GM19324 (cell line): ENCODE data around the gene CCNB1IP1.
"Not testable (repeated sequence)": the region's sequence is repeated elsewhere in the genome, so short reads cannot be mapped to it uniquely, and the experiment has no call there.

Experiments
- ATAC-seq: cut with Tn5 transposase; IDR thresholded peaks from one replicate; pipeline ENCODE4 v1.9.1; 2021; ENCODE audit warnings: mild to moderate bottlenecking, moderate library complexity; ENCODE audit not compliant: unreplicated experiment, low FRiP score

Gene CCNB1IP1, protein sequence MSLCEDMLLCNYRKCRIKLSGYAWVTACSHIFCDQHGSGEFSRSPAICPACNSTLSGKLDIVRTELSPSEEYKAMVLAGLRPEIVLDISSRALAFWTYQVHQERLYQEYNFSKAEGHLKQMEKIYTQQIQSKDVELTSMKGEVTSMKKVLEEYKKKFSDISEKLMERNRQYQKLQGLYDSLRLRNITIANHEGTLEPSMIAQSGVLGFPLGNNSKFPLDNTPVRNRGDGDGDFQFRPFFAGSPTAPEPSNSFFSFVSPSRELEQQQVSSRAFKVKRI

DNA sequence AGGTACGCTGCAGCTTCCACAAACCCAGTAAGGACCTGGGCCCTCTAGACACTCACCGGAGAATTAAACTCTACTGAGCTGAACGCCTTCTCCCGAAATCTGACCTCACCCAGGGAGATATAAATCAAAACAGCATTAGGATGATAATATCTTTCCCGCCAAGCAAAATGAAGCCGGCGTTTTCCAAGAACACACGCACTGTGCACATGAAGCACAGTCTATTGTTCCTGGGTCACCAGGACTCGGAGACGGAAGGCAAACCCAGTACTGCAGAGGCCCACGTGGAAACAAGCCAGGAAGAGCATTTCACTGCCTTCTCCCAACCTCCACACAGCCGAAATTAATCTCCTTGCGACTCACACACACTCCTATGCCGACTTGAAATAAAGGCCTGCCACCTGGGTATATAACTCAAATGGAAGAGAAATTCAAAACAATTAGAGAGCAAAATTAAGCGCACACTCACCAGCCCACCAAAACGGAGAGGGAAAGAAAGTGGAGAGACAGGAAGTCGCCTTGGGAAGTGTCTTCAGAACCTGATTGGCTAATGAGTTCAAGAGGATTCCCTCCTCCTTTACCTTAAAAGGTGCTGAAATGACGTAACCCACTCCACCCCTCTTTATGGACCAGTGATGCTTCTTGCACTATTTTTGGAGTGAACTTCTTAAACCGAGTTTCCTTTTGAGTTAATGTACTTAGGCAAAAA, at the start of gene CCNB1IP1:
Gene CCNB1IP1, minus strand, starts transcription at position 492 of the 706 bp plus-strand sequence. CDS start 16,756 bp downstream, outside the sequence.
- peak; percentile 95 for ATAC-seq

DNA sequence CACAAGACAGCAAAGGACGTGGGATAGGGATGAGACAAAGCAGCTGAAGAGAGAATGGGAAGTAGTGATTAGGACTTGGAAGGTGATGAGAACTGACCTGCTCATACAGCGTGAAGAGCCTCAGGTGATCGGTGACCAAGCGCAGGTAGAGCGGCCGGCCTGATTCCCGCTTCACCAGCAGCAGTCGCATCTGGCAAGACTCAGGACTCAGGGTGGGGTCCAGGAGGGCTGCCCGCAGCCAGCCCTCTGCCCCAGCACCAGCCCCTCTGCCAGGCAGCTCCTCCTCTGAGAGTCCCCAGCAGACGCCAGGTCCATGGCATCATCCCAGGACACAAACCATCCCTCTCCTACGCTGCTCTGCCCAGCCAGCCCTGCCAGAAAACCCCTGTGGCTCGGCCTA, 49.4 kb upstream of the CCNB1IP1 start:
- no peak for ATAC-seq

- ATAC-seq: no peak
Observed at GRCh38 chr14:20381341-20381740, 48.3 kb upstream of the CCNB1IP1 start.

GRCh38 chr14:20380681-20381080, 47.6 kb upstream of the CCNB1IP1 start:
- ATAC-seq: no peak

DNA sequence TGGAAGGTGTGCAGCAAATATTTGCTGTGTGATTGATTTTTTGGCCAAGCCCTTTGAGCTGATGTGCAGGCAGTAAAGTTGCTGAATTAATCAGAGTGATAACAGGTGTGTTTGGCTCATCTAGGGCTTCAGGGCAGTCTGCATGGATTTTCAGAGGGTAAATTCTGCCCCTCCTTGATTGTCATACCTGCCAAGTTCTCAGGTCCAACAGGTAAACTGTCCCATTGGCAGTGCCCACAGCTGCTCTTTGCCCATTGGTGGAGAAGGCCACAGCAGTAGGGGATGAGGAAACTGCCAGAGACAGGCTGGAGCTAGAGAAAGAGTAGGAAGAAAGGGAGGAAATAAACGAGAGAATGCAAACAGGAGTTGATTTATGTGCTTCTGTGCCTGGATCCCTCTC, 46.7 kb upstream of the CCNB1IP1 start:
- ATAC-seq: no peak

DNA sequence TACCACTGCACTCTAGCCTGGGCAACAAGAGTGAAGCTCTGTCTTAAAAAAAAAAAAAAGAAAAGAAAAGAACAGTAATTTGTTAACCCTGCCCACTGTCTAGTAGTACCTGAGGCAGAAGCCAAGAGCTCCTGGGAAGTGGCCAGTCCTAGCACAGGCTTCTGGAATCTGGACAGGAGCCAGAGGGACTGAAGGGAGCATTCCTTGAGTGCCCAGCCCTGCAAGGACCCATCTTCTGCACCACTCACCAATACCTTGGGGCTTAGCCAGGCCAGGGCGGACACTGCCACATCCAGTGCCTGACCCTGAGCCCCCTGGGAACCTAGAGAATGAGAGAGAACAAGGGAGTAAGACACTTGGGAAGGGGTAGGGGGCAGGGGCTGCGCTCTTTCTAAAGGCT, 44.1 kb upstream of the CCNB1IP1 start:
- ATAC-seq: no peak

DNA sequence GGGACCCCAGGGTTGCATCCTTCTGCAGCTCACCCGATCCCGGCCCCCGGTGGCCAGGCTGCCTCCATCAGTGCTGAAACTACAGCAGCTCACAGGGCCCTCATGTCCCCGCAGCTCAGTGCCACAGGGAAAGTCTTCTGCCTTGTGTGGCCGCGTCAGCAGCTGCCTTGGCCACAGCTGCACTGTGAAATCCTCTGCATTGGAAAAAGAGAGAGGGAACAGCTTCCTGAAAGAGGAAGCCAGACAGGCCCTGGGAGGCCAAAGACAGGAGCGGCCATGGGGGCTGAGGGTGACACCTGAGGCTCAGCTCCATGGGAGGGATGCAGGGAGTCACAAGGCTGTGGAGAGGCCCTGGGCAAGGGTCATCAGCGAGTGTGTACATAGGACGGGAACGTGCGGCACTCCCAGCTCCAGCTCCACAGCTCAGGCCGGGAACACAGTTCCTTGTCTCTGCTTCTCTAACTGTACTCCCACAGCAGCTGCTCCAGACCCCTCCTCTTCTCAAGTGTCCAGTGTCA, 43.1 kb upstream of the CCNB1IP1 start:
- ATAC-seq: no peak

GRCh38 chr14:20375471-20375870, 42.4 kb upstream of the CCNB1IP1 start:
- ATAC-seq: no peak

GRCh38 chr14:20372796-20373195, 39.7 kb upstream of the CCNB1IP1 start:
- ATAC-seq: no peak

DNA sequence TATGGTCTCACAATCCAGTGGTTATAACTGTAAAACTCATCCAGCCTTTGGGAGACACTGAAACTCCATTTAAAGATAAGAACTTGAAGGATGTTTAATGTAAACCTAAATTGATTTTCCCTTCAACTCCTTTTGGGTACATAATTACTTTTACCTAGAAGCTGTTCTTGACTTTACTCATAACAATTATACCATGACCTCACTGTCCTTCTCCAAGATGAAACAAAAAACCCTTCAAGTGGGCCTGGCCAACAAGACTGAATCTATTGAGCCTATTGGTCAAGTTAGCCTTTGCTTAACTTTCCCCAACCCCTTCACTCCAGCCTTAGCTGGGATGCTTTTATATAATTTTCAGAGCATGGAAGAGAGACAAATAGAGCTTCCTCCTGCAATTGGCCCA, 32.8 kb upstream of the CCNB1IP1 start:
- ATAC-seq: no peak

- not testable (repeated sequence) for ATAC-seq
Observed at GRCh38 chr14:20358474-20358873, 25.4 kb upstream of the CCNB1IP1 start.

- ATAC-seq: no peak
Observed at GRCh38 chr14:20356422-20356821, 23.3 kb upstream of the CCNB1IP1 start.

GRCh38 chr14:20350860-20351259, 17.8 kb upstream of the CCNB1IP1 start:
- ATAC-seq: no peak

GRCh38 chr14:20350282-20350681, 17.2 kb upstream of the CCNB1IP1 start:
- ATAC-seq: no peak

DNA sequence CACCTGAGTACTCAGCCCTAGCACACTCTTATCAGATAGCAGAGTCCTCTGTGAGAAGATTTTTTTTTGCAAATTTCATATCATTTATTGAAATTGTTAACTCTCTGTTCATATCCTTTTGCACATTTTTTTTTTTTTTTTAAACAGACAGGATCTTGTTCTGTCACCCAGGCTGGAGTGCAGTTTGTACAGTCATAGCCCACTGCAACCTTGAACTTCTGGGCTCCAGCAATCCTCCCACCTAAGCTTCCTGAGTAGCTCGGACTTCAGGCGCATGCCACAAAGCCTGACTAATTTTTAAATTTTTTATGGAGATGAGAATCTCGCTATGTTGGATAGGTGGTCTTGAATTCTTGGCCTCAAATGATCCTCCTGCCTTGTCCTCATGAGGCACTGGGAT, 14.7 kb upstream of the CCNB1IP1 start:
- ATAC-seq: no peak

DNA sequence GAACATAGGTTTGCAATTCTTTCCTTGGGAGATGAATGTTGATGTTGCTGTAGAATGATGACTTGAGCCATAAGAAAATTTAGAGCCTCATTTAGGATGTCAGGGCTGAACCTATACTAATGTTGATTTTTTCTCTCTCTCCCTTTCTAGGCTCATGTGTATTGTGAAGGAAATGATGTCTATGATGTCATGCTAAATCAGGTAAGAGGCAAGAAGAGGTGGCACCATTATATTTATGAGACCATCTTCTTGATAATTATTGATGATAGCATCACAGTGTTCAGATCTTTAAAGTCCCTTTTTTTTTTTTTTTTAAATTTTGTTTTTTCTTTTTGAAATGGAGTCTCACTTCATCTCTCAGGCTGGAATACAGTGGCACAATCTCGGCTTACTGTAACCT, 13.6 kb upstream of the CCNB1IP1 start:
- no peak for ATAC-seq

- no peak for ATAC-seq
Observed at GRCh38 chr14:20345366-20345765, 12.3 kb upstream of the CCNB1IP1 start.

DNA sequence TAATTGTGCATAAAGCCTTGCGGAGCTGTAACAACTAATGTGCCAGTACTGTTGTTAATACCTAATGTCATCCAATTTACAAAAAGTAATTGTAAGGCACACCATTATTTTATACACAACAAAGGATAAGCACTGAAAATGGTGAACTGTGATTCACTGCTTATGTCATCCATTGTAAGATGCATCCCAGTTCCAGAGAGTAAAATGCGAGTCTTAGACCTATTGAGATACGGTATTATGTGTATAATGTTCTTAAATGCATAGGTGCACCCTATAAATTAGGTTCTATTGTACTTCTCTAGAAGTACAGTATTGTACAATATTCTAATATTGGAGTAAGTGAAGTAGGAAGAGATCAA, 10.8 kb upstream of the CCNB1IP1 start:
- no peak for ATAC-seq

DNA sequence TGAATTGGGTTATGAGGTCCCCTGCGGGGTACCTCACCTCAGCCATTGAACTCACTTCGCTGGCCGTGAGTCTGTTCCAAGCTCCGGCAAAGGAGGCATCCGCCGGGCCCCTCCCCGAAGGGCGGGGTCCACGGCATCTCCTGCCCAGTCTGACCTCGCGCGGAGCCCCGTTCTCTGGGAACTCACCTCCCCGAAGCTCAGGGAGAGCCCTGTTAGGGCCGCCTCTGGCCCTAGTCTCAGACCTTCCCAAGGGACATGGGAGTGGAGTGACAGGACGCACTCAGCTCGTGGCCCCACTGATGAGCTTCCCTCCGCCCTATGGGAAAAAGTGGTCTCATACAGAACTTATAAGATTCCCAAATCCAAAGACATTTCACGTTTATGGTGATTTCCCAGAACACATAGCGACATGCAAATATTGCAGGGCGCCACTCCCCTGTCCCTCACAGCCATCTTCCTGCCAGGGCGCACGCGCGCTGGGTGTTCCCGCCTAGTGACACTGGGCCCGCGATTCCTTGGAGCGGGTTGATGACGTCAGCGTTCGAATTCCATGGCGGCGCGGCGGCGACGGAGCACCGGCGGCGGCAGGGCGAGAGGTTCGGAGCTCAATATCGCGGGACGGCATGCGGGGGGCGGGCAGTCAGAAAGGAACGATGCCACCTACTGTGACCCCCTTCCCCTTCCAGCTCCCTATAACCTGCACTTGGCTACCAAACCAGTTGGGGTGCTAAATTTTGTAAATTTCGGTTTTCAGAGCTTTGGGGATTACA, 10.2 kb upstream of the CCNB1IP1 start, which contains the start of gene PARP2:
Gene PARP2, plus strand, starts transcription at position 544 of the 770 bp plus-strand sequence. Its CDS starts 7 bp downstream, at position 551.
- ATAC-seq: peak; percentile 93

- ATAC-seq: no peak
Observed at GRCh38 chr14:20341646-20342045, 8.6 kb upstream of the CCNB1IP1 start.

DNA sequence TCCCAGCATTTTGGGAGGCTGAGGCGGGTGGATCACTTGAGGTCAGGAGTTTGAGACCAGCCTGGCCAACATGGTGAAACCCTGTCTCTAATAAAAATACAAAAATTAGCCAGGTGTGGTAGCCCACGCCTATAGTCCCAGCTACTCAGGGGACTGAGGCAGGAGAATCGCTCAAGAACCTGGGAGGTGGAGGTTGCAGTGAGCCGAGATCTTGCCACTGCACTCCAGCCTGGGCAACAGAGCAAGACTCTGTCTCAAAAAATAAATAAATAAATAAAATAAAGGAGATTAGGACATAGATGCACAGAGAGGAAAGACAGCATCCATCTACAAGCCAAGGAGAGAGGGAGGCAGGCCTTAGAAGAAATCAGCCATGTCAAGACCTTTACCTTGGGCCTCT, 8.0 kb upstream of the CCNB1IP1 start:
- ATAC-seq: not testable (repeated sequence)
